Stimulated activated CD8-positive, alpha-beta memory T cell treated with anti-CD3 and anti-CD28 coated beads, Interleukin-7, amount 100 ng/mL, for 4 hours (primary cell): ENCODE measurements around the gene HEXB.
"Not testable (repeated sequence)": the region's sequence is repeated elsewhere in the genome, so short reads cannot be mapped to it uniquely, and the experiment has no call there.

Source experiments
- DNase-seq, 2 donors: peaks; one replicate each; pipeline ENCODE4 v3.0.0-alpha.2; 2020; ENCODE audit warnings: low read depth in 2 of 2

The HEXB gene

GRCh38 chr5:74659172-74659571, 25.9 kb upstream of the HEXB start:
- no peak for DNase-seq

- DNase-seq: no peak
These were observed 24.9 kb upstream of the HEXB start for GRCh38 chr5:74660140-74660539.

DNA sequence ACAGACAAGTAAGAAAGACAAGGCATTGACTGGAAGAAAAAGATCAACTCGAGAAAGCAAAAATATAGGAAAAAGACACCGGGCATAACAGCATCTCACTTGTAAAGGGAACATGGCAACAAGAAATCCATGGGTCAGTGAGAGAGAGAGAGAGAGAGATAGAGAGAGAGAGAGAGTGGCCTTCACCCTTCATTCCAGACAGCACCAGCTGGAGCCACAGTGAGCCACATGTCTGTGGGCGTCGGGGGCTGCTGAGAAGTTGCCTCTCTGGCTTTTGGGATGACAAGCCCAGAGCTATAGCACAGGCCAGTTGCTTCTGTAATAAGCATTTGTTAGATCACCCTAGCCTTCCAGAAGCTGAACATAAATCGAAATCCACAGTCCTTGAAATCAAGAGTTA, 24.2 kb upstream of the HEXB start:
- DNase-seq: no peak

- DNase-seq: no peak
These were observed 20.5 kb upstream of the HEXB start for GRCh38 chr5:74664551-74664950.

GRCh38 chr5:74665273-74665672, 19.8 kb upstream of the HEXB start:
- DNase-seq: no peak

- no peak for DNase-seq
These were observed 19.2 kb upstream of the HEXB start for GRCh38 chr5:74665816-74666215.

DNA sequence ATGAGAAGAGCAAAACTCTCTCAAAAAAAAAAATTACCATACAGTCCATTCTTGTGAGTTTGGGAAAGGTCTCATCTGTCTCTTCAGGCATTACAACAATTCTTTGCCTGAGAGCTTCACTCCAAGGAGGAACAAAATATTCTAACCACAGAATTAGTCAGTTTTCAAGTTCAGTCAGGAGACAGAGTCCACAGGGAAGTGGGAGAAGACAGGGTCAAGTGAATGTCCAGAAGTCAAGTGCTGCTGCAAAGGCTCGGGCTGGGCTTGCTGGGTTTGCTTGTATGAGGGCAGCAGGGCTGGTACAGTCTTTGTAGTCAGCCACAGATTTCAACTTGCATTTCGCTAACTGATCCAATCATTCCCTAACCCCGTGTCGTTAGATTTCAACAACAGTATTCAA, 17.6 kb upstream of the HEXB start:
- DNase-seq: no peak

- no peak for DNase-seq
These were observed 15.2 kb upstream of the HEXB start for GRCh38 chr5:74669821-74670220.

DNA sequence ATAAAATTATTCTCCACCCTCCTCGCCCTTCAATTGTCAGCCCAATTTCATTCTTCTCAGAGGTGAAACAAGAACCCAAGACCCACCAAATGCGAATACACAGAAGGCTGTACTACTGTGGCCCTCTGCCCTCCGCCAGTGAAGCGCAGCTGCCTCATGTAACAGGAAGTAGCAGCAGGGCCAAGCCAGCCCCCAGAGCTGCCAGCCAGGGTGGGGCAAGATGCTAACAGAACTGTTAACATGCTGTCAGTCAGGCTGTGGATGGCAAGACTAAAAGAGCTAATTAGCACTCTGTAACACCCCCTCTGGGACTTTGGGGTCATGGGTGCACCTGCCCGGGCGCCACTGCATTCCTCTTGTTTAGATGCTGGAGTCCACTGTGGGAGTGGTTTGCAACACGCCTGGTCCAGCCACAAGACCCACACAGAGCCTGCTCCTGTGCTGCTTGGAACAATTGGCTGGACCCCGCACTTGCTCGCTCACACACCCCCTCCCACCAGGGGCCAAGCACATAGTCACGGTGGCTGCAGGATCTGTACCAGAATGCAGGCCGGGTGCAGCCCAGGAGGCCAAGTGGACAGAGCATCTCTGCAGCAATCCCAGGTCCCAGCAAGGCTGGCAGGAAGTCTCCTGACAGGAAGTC, 14.5 kb upstream of the HEXB start:
- no peak for DNase-seq

GRCh38 chr5:74672215-74672877, 12.7 kb upstream of the HEXB start:
- no peak for DNase-seq

DNA sequence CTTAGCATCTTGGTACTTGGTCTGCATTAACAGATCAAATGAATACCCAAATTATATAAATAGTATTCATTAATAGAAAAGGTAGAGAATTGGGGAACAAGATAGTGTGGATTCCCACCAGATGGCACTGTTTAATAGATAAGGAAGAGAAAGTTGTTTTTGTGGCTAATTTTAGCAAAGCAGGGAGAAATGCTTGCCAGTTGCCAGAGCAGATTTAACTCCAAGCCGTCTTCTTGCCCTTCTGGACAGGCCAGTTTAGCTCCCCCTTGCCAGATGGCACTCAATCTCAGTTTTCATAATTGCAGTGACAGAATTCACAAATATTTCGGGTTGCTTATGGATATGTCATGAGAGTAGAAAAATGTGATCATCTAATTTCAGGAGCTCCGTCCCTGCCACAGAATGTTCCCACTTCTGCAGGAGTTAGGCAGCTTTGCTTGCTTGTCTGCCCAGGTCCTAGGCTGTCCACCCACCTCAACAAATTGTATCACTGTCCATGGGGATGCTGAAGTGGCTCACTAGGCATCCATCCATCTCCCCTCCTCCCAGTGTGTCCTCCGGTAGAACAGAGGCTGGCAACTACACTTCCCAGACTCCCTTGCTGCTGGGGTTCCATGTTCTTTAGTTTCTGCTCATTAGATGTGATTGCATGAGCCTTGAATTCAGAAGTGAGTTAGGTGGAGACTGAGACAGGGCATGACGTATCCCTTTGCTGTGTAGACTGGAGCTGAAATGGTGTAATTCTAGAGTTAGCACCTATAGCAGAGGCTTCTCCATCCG, 11.8 kb upstream of the HEXB start:
- DNase-seq: no peak

GRCh38 chr5:74676466-74676865, 8.6 kb upstream of the HEXB start:
- not testable (repeated sequence) for DNase-seq

GRCh38 chr5:74678123-74678522, 6.9 kb upstream of the HEXB start:
- DNase-seq: not testable (repeated sequence)

DNA sequence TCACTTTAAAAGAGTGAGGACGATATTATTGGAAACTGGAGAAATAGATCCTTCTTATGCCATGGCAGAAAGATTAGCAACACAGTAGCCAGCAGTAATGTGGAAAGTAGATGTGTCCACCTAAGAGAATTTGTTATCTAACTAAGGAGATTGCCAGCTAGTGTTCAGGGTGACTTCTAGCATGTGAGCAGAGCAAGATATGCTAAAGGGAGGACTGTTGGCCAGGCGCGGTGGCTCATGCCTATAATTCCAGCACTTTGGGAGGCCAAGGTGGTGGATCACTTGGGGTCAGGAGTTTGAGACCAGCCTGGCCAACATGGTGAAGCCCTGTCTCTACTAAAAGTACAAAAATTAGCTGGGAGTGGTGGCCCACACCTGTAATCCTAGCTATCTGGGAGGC, 5.7 kb upstream of the HEXB start:
- not testable (repeated sequence) for DNase-seq

- no peak for DNase-seq
These were observed 5.1 kb upstream of the HEXB start for GRCh38 chr5:74679966-74680365.

DNA sequence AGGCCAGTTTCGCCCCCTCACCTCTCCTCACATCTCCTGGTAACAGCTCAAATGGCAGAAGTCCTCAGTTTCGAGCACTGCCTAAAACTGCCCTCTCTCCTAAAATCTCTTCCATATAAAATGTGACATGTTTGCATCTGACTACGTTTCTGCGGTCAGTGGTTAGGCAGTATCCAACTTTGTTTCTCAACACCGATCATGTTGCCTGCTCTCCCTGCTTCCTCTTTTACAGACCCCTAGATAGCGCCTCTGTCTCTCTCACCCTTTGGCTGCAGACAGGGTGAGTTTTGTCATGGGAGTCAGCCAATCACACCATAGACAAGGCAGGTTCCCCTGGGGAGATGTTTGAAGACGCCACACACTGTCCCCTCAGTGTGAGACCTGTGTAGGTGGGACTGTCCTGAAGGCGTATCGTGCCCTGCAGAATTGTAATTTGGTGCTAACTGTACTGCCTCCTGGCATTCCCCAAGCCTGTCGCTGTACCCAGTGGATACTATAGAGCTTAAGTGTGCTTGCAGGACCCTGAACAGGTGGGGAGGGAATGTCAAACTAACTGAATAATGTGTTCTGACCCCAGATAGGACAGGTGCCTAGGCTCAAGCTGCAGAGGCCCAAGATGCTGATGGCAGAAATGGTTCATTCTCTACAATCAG, 1.1 kb downstream of the HEXB start:
- DNase-seq: no peak

DNA sequence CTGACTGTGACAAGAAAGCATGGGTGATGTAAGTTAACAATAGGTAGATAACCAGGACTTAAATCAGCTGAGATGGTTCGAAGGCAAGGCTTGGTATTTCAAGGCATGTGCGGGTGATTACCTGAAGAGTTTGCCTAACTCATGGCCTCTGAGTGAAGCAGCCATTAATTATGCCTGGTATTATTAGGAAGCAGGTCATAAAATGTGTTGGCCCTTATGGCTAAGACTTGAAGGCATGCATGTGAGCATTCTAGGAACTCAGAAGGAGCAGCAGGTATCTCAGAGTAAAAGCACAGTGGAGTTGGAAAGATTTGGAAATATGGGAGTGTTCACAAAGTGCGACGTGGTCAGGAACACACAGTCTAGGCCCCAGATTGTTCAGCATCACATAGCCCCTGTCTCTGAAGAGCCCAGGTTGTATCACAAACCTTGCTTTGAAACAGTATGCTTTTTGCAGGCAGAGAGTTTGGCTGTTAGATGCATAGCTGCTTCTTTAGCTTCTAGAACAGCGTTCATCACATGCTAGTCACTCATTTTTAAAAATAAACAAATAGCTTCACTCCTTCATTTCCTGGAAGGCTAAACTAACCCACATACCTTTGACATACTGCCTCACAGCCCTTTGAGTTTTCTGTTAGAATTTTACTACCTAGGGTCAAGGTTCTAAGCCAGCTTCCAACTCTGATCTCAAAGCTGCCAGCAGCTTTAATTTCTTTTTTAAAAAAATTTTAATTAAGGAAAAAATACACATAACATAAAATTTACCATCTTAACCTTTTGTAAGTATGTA, 2.1 kb downstream of the HEXB start:
- no peak for DNase-seq

GRCh38 chr5:74693191-74693590, 8.2 kb downstream of the HEXB start:
- no peak for DNase-seq

DNA sequence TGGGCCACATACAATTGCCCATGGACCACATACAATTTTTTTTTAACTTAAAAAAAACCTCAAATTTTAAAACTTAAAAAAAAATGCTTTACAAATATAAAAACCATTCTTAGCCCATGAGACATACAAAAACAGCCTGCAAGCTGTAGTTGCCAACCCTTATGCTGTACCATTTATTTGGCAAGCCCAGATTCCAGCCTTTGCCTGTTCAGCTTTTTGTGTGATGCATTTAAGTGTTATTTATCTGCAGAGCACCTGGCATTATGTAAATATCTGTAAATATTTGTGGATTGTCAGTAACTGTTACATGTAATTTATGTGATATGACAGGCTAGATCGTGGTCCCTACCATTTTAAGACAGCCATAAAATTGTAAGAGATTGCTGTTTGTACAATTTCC, 32.6 kb downstream of the HEXB start:
- DNase-seq: no peak

DNA sequence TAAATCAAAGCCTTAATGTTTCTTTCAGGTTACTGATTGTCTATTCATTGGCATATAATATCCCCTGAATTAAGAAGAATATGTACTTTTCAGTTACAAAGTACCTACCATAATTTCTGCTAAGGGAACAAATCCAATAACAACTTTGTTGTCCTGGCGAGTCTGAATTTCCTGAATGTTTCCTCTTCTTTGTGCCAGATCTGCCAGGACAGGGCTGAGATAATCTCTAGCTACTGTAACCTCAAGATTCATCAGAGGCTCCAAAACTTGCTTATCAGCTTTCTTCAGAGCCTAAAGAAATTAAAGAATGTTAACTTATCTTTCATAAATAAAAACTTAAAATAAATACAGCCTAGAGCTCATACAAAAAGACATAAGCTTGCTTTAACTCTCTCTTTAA, 37.2 kb downstream of the HEXB start:
- DNase-seq: no peak

GRCh38 chr5:74725331-74725730, 40.3 kb downstream of the HEXB start:
- no peak for DNase-seq

DNA sequence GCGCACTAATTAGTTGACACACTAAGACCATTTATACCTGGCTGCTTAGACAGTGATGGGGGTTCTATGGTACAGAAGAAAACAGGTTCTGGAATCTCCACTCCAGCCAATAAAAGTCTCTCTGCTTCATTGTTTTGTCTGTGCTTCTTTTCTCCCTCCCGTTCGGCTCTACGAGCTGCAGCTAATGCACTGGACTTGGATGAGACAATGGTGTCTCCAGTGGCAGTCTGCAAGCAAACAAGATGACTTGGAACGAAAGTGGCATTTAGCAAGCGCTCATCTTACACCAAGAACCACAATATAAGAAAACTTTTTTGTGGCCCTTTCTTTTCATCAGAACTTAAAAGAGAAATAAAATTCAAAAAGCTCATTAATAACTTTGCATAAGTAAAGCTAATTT, 51.7 kb downstream of the HEXB start:
- DNase-seq: no peak
